ENCODE data around the gene KCNH3.

DNA sequence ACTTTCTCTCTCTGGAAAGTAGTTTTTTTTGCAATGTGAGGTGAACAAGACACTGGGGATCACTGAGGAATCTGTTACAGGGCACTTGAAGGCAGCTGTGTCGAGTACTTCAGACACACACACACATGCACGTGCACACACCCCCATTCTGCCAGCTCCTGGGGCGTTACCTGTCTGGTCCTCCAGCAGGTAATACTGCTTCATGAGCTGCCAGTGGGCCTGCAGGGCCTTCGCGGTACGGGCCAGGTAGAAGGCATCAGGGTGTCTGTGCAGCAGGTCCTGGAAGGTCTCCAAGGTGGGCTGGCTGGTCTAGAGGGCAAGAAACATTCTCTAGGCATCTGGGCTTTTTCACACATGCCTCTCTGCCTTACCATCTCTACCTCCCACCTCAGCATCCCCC lies 24.0 kb downstream of the KCNH3 start:
- TF ChIP-seq, protein P1, sequence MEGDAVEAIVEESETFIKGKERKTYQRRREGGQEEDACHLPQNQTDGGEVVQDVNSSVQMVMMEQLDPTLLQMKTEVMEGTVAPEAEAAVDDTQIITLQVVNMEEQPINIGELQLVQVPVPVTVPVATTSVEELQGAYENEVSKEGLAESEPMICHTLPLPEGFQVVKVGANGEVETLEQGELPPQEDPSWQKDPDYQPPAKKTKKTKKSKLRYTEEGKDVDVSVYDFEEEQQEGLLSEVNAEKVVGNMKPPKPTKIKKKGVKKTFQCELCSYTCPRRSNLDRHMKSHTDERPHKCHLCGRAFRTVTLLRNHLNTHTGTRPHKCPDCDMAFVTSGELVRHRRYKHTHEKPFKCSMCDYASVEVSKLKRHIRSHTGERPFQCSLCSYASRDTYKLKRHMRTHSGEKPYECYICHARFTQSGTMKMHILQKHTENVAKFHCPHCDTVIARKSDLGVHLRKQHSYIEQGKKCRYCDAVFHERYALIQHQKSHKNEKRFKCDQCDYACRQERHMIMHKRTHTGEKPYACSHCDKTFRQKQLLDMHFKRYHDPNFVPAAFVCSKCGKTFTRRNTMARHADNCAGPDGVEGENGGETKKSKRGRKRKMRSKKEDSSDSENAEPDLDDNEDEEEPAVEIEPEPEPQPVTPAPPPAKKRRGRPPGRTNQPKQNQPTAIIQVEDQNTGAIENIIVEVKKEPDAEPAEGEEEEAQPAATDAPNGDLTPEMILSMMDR (optimal IDR thresholded peaks at IDR 0.05 in 1 of 3, IDR thresholded peaks at IDR 0.05 in 1 of 3, conservative IDR thresholded peaks at IDR 0.05 in 1 of 3; ENCODE audit: extremely low read depth in 1 of 3, insufficient read depth in 2 of 3, low read length in 3 of 3): no peak
- no peak for TF ChIP-seq EZH2 (IDR thresholded peaks at IDR 0.05; ENCODE audit: low read length)
